B cell (primary cell): ENCODE measurements around the gene CAPN9. TPM values are rescaled to one million over a fixed set of nuclear protein-coding genes. Genes with fewer than 3 reads are reported as not detected.

ENCODE experiments used
- ATAC-seq: fragments of 200-7000 bp; cut with Tn5 transposase; one replicate; pipeline ENCODE4 v1.10.0; 2021; ENCODE audit warnings: low read depth, mild to moderate bottlenecking, moderate number of reproducible peaks, moderate library complexity
- CTCF ChIA-PET: fragments of 350-600 bp; sonication (Branson Sonifier 250); formaldehyde crosslinking; loops from one replicate; lab custom pipeline; 2021; ENCODE audit warnings: antibody characterized with exemption, inconsistent platforms; lab: Charles Lee
- POLR2A ChIA-PET: fragments of 350-600 bp; sonication (Branson Sonifier 250); formaldehyde crosslinking; loops from one replicate; lab custom pipeline; 2021; ENCODE audit warnings: antibody characterized with exemption; lab: Charles Lee
- DNase-seq: peaks from one replicate; pipeline ENCODE4 v3.0.0; 2013
- H2AFZ ChIP-seq: 2 replicates; pipeline ENCODE4 v1.6.1; 2012; ENCODE audit warnings: mild to moderate bottlenecking, low read depth, low read length; ENCODE audit not compliant: insufficient read depth, poor library complexity, severe bottlenecking
- H3K27ac ChIP-seq, 2 donors: 1 replicate in 1 of 2; 2 replicates in 1 of 2; pipeline ENCODE4 v1.5.1; 2012 to 2013; ENCODE audit warnings: low read length in 2 of 2, mild to moderate bottlenecking in 2 of 2, moderate library complexity in 1 of 2
- H3K27me3 ChIP-seq, 4 experiments: fragments of 200-600 bp in 1 of 4; sonication (generic) in 1 of 4; replicated peaks in 1 of 4; 1 replicate in 2 of 4; 2 replicates in 2 of 4; pipeline versions ENCODE4 v1.6.1 to v1.7.0; 2013 to 2016; ENCODE audit warnings: low read length in 3 of 4, mild to moderate bottlenecking in 2 of 4, mixed read lengths in 1 of 4, moderate library complexity in 1 of 4; ENCODE audit not compliant: insufficient read depth in 4 of 4, control insufficient read depth in 3 of 4; ENCODE audit errors: control extremely low read depth in 1 of 4
- H3K36me3 ChIP-seq, 2 experiments: replicated peaks in 1 of 2; 1 replicate in 1 of 2; 2 replicates in 1 of 2; pipeline versions ENCODE4 v1.6.1 to v1.7.1; 2013; ENCODE audit warnings: low read length in 1 of 2; ENCODE audit not compliant: insufficient read depth in 2 of 2, control insufficient read depth in 1 of 2; ENCODE audit errors: control extremely low read depth in 1 of 2, extremely low read depth in 1 of 2
- H3K4me1 ChIP-seq, 2 donors: fragments of 200-600 bp in 1 of 2; sonication (generic) in 1 of 2; 1 replicate in 1 of 2; 2 replicates in 1 of 2; pipeline versions ENCODE4 v1.5.1 to v1.6.1; 2013 to 2017; ENCODE audit warnings: low read length in 2 of 2; ENCODE audit not compliant: control insufficient read depth in 2 of 2, insufficient read depth in 2 of 2
- H3K4me2 ChIP-seq: replicated peaks from 2 replicates; pipeline ENCODE3; 2012; ENCODE audit warnings: mild to moderate bottlenecking, low read depth, low read length; ENCODE audit not compliant: poor library complexity, severe bottlenecking
- H3K4me3 ChIP-seq, 5 experiments: fragments of 200-600 bp in 1 of 5; sonication (generic) in 1 of 5; 1 replicate in 3 of 5; 2 replicates in 2 of 5; pipeline versions ENCODE4 v1.5.1 to v1.7.0; 2011 to 2016; ENCODE audit warnings: low read length in 4 of 5, mild to moderate bottlenecking in 4 of 5, low read depth in 2 of 5, control low read depth in 1 of 5, moderate library complexity in 1 of 5; ENCODE audit not compliant: insufficient read depth in 1 of 5; ENCODE audit errors: control extremely low read depth in 1 of 5, extremely low read depth in 1 of 5
- H3K79me2 ChIP-seq: fragments of 200-600 bp; sonication (generic); one replicate; pipeline ENCODE4 v1.6.0; 2016; ENCODE audit warnings: low read length; ENCODE audit not compliant: control insufficient read depth, insufficient read depth
- H3K9ac ChIP-seq: fragments of 200-600 bp; sonication (generic); 2 replicates; pipeline ENCODE4 v1.6.1; 2017; ENCODE audit warnings: mild to moderate bottlenecking, low read length, moderate library complexity
- H3K9me3 ChIP-seq, 3 donors: one replicate each; pipeline versions ENCODE4 v1.6.1 to v1.7.1; 2013; ENCODE audit warnings: low read length in 2 of 3; ENCODE audit not compliant: control insufficient read depth in 2 of 3, insufficient read depth in 1 of 3; ENCODE audit errors: control extremely low read depth in 1 of 3
- H4K20me1 ChIP-seq: 2 replicates; pipeline ENCODE4 v1.6.0; 2012; ENCODE audit warnings: mild to moderate bottlenecking, low read length; ENCODE audit not compliant: insufficient read depth, control insufficient read depth, poor library complexity, severe bottlenecking
- H3K27ac Mint-ChIP-seq: one replicate; pipeline ENCODE4 v1.8.0; 2021; ENCODE audit warnings: mixed read lengths
- H3K27me3 Mint-ChIP-seq: one replicate; pipeline ENCODE4 v1.8.0; 2021; ENCODE audit warnings: mixed read lengths
- H3K4me1 Mint-ChIP-seq: one replicate; pipeline ENCODE4 v1.8.0; 2021; ENCODE audit warnings: mixed read lengths
- H3K4me3 Mint-ChIP-seq: one replicate; pipeline ENCODE4 v1.8.0; 2021; ENCODE audit warnings: mixed read lengths
- H3K9me3 Mint-ChIP-seq: one replicate; pipeline ENCODE4 v1.8.0; 2022; ENCODE audit warnings: mixed read lengths; ENCODE audit not compliant: insufficient read depth
- EZH2 ChIP-seq: IDR thresholded peaks from 2 replicates; pipeline ENCODE4 v1.6.1; 2012; ENCODE audit warnings: borderline replicate concordance, low read depth, mild to moderate bottlenecking, moderate library complexity, low read length; ENCODE audit not compliant: insufficient read depth, poor library complexity, severe bottlenecking
- WGBS: methylation state at CpG from one replicate; pipeline ENCODE4 v1.1.5; 2013; ENCODE audit warnings: missing lambda C conversion rate; ENCODE audit not compliant: insufficient coverage; 5-methylcytosine and 5-hydroxymethylcytosine counted together
- intact Hi-C: fragments of 100-400 bp; cut with micrococcal nuclease; formaldehyde crosslinking; loops from one replicate; pipeline ENCODE4 v1.10.0; 2022
- polyA plus RNA-seq: library from polyadenylated mRNA; depleted of rRNA; stranded (reverse); fragments of >200 nt; gene quantifications from 2 replicates; pipeline ENCODE4 v1.2.3, GENCODE V29; 2012
- total RNA-seq, 2 donors: library from RNA; stranded (reverse); fragments of 120-200 nt in 1 of 2; gene quantifications; 1 replicate in 1 of 2; 2 replicates in 1 of 2; pipeline versions ENCODE4 v1.2.3 to v1.2.4, GENCODE V29; 2013 to 2022
- TF ChIP-seq, protein P1 (sequence below): fragments of 200-600 bp; IDR thresholded peaks from one replicate; pipeline ENCODE4 v1.8.0; 2022; ENCODE audit warnings: antibody characterized with exemption, mild to moderate bottlenecking

The CAPN9 gene
- total and polyA plus RNA-seq, 2 donors (not counting 1 experiment from before 2014, with no cell fraction given): not detected

DNA sequence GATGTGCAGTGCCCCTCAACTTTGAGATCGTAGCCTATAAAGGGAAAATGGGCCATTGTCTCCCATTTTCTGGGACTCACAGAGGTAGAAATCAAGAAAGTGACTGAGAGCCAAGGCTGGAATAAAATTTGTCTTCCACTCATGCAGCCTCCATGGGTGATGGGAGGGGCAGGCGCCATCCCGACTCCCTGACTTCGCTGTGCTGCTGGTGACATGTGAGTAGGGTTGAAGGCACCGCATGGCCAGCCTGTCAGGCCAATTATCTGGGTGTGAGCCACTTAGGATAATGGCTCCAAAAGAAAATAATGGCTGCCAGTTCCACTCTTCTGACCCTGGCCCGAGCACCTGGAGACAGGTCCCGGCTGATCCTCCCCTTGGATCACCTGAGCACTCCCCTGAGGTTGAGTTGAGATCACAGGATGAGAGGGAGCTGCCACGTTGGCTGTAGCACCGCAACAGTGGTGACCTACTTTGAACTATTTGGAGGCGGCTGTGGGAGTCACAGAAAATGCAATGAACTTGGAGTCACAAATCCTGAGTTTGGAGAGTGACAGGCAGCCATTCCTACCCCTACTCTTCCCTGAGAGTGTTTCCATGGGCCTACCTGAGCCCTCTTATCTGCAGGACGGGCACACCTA is 26.3 kb downstream of the CAPN9 start:
- H3K79me2 ChIP-seq: no peaks in the 10 kb centered on the region
- H3K27ac ChIP-seq: no peak overlapping the region
- H4K20me1 ChIP-seq: no peaks in the 10 kb centered on the region
- DNase-seq: no peak
- Mint-ChIP-seq H3K27me3 (peaks cover 4% of the 10 kb centered on the region), H3K4me3 (no peak overlapping the region), H3K9me3 (peaks cover 4% of the 10 kb centered on the region), H3K4me1 (no peaks in the 10 kb centered on the region), H3K27ac (no peak overlapping the region)
- WGBS: 86% methylated on average over 9 of the region's 11 CpGs
- no peak overlapping the region for H3K4me3 ChIP-seq
- ATAC-seq: no peak
- no peaks in the 10 kb centered on the region for H3K36me3 ChIP-seq
- ChIA-PET CTCF (interaction anchor here (1.4 kb wide), 1 partner anchor 31 kb away, joined by 3 read pairs; no protein-coding TSS in a partner anchor), POLR2A (no interaction called here)
- intact Hi-C loops: no loop called here
- TF ChIP-seq EZH2: no peak
- TF ChIP-seq, protein P1, sequence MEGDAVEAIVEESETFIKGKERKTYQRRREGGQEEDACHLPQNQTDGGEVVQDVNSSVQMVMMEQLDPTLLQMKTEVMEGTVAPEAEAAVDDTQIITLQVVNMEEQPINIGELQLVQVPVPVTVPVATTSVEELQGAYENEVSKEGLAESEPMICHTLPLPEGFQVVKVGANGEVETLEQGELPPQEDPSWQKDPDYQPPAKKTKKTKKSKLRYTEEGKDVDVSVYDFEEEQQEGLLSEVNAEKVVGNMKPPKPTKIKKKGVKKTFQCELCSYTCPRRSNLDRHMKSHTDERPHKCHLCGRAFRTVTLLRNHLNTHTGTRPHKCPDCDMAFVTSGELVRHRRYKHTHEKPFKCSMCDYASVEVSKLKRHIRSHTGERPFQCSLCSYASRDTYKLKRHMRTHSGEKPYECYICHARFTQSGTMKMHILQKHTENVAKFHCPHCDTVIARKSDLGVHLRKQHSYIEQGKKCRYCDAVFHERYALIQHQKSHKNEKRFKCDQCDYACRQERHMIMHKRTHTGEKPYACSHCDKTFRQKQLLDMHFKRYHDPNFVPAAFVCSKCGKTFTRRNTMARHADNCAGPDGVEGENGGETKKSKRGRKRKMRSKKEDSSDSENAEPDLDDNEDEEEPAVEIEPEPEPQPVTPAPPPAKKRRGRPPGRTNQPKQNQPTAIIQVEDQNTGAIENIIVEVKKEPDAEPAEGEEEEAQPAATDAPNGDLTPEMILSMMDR: no peak
- peaks cover 0 to 11% (median 0%) of the 10 kb centered on the region in 3 donors for H3K9me3 ChIP-seq
- peaks cover 0 to 3% (median 0%) of the 10 kb centered on the region in 4 experiments for H3K27me3 ChIP-seq
- no peak overlapping the region for H2AFZ ChIP-seq
- H3K9ac ChIP-seq: no peak overlapping the region
- H3K4me1 ChIP-seq: no peaks in the 10 kb centered on the region
- H3K4me2 ChIP-seq: no peak overlapping the region

DNA sequence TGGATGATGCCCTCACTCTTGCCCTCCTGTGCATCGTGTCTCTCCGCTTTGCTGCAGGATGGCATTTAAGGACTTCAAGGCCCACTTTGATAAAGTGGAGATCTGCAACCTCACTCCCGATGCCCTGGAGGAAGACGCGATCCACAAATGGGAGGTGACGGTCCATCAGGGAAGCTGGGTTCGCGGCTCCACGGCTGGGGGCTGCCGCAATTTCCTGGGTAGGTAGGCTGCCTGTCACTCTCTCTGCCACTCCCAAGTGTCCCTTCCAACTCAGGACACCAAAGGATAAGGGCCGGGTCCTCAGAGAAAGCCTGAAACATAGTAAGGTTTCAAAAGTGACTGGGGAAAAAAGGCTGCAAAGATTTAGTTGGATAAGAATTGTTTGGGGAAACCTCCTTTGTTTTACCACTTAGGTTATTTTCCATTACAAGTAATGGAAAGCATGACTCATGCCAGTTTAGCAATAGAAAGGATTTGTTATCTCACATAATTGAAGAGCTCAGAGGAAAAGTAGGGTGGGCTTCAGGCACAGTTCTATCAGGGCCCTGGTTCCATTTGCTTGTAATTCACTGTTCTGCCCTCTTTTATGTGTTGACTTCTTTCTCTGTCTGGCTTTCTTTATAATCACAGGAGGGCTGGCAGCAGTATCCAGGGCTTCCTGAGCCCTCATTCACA is 31.9 kb downstream of the CAPN9 start:
- Histone ChIP-seq H3K36me3 (no peaks in the 10 kb centered on the region), H3K4me3 (no peak overlapping the region), H2AFZ (no peak overlapping the region), H4K20me1 (no peaks in the 10 kb centered on the region), H3K9me3 (no peaks in the 10 kb centered on the region), H3K4me2 (no peak overlapping the region), H3K79me2 (no peaks in the 10 kb centered on the region), H3K27ac (no peak overlapping the region), H3K9ac (no peak overlapping the region), H3K4me1 (no peaks in the 10 kb centered on the region), H3K27me3 (peaks cover 0 to 6% (median 2%) of the 10 kb centered on the region in 4 experiments)
- intact Hi-C loops: no loop called here
- 94% methylated on average over 10 of the region's 11 CpGs for WGBS
- H3K4me3 Mint-ChIP-seq: no peak overlapping the region
- DNase-seq (no peak), ATAC-seq (no peak)
- ChIA-PET CTCF (no interaction called here), POLR2A (no interaction called here)
- TF ChIP-seq EZH2: no peak
- TF ChIP-seq, protein P1: no peak
- H3K27ac Mint-ChIP-seq: no peak overlapping the region
- peaks cover 6% of the 10 kb centered on the region for H3K27me3 Mint-ChIP-seq
- peaks cover 4% of the 10 kb centered on the region for H3K9me3 Mint-ChIP-seq
- H3K4me1 Mint-ChIP-seq: no peaks in the 10 kb centered on the region
